Measurements from ENCODE around the gene MCF2L.

MCF2L gene

GRCh38 chr13:113036401-113036800 lies 67.4 kb downstream of the MCF2L start:
- Histone ChIP-seq H3K4me2 (ENCODE audit: insufficient read depth, low read length, poor library complexity, severe bottlenecking) (no peak overlapping the region), H3K14ac (ENCODE audit: low read length) (no peak overlapping the region), H3K4ac (ENCODE audit: low read length) (no peak overlapping the region), H3K23ac (ENCODE audit: low read depth, low read length, poor library complexity) (no peak overlapping the region), H4K8ac (ENCODE audit: low read depth, low read length) (no peak overlapping the region), H4K91ac (ENCODE audit: low read depth, low read length, poor library complexity) (no peak overlapping the region), H3K79me1 (ENCODE audit: low read depth, low read length) (peaks cover 6% of the 10 kb centered on the region), H3K27me3 (ENCODE audit: control insufficient read depth in 3 of 3, insufficient read depth in 3 of 3, low read depth in 1 of 3, low read length in 3 of 3) (no peaks in the 10 kb centered on the region), H2BK12ac (ENCODE audit: low read length) (no peak overlapping the region), H3K4me1 (ENCODE audit: control insufficient read depth in 2 of 2, insufficient read depth in 1 of 2, low read depth in 1 of 2, low read length in 2 of 2) (no peaks in the 10 kb centered on the region), H2BK15ac (ENCODE audit: low read length) (no peak overlapping the region), H2AK5ac (ENCODE audit: low read depth, low read length) (no peak overlapping the region), H2BK5ac (ENCODE audit: low read length) (no peak overlapping the region), H3K9me3 (replicated peaks in 1 of 2; ENCODE audit: control insufficient read depth in 2 of 2, insufficient read depth in 1 of 2, low read depth in 1 of 2, low read length in 2 of 2) (peaks cover 10 to 11% of the 10 kb centered on the region in 2 donors), H3K27ac (replicated peaks; ENCODE audit: low read length) (no peak overlapping the region), H3K36me3 (replicated peaks in 1 of 2; ENCODE audit: control insufficient read depth in 2 of 2, insufficient read depth in 2 of 2, low read length in 2 of 2) (peaks cover 5% of the 10 kb centered on the region in 2 donors), H3K4me3 (ENCODE audit: low read length in 2 of 2) (no peak overlapping the region), H2BK120ac (ENCODE audit: low read depth, low read length) (no peak overlapping the region), H3K18ac (ENCODE audit: low read length) (no peak overlapping the region), H2AFZ (ENCODE audit: low read length) (no peak overlapping the region), H3K9ac (ENCODE audit: low read depth, low read length, poor library complexity) (no peak overlapping the region)
- no peak for DNase-seq (ENCODE audit: low spot score)
- no CpG with 5 or more reads among the region's 14 CpGs for whole genome bisulfite sequencing, 2 donors (ENCODE audit: extremely low coverage in 2 of 2, insufficient read length in 2 of 2, insufficient replicate concordance in 1 of 2)

DNA sequence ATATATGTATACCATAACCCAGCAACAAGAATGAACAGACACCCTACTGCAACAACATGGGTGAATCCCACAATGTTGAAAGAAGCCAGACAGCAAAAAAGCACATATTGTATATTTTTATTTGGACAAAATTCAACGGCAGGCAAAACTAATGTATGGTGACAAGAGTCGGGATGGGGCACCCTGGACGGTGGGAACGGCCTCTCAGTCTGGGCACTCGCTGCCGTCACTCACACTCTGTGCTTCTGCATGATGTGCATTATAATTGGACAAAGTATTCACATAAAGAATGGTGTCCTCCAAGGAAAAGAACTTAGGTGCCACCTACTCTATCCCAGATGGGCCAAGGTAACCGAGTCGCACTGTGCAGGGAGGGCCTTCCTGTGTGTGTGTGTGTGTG lies 71.0 kb downstream of the MCF2L start:
- Histone ChIP-seq H2BK15ac (ENCODE audit: low read length) (no peak overlapping the region), H3K9me3 (replicated peaks in 1 of 2; ENCODE audit: control insufficient read depth in 2 of 2, insufficient read depth in 1 of 2, low read depth in 1 of 2, low read length in 2 of 2) (peaks cover 6 to 11% of the 10 kb centered on the region in 2 donors), H4K91ac (ENCODE audit: low read depth, low read length, poor library complexity) (no peak overlapping the region), H3K4me2 (ENCODE audit: insufficient read depth, low read length, poor library complexity, severe bottlenecking) (no peak overlapping the region), H3K4me3 (ENCODE audit: low read length in 2 of 2) (no peak overlapping the region), H3K9ac (ENCODE audit: low read depth, low read length, poor library complexity) (no peak overlapping the region), H3K23ac (ENCODE audit: low read depth, low read length, poor library complexity) (peak overlapping the region; percentile 96), H3K4me1 (ENCODE audit: control insufficient read depth in 2 of 2, insufficient read depth in 1 of 2, low read depth in 1 of 2, low read length in 2 of 2) (no peaks in the 10 kb centered on the region), H4K8ac (ENCODE audit: low read depth, low read length) (no peak overlapping the region), H3K79me1 (ENCODE audit: low read depth, low read length) (no peaks in the 10 kb centered on the region), H2BK5ac (ENCODE audit: low read length) (no peak overlapping the region), H3K36me3 (replicated peaks in 1 of 2; ENCODE audit: control insufficient read depth in 2 of 2, insufficient read depth in 2 of 2, low read length in 2 of 2) (peaks cover 3 to 5% of the 10 kb centered on the region in 2 donors), H3K27ac (replicated peaks; ENCODE audit: low read length) (no peak overlapping the region), H3K18ac (ENCODE audit: low read length) (no peak overlapping the region), H2BK120ac (ENCODE audit: low read depth, low read length) (no peak overlapping the region), H3K14ac (ENCODE audit: low read length) (no peak overlapping the region), H2AK5ac (ENCODE audit: low read depth, low read length) (no peak overlapping the region), H3K27me3 (ENCODE audit: control insufficient read depth in 3 of 3, insufficient read depth in 3 of 3, low read depth in 1 of 3, low read length in 3 of 3) (no peaks in the 10 kb centered on the region), H2BK12ac (ENCODE audit: low read length) (no peak overlapping the region), H3K4ac (ENCODE audit: low read length) (no peak overlapping the region), H2AFZ (ENCODE audit: low read length) (no peak overlapping the region)
- DNase-seq (ENCODE audit: low spot score) = no peak
- WGBS, 2 donors (ENCODE audit: extremely low coverage in 2 of 2, insufficient read length in 2 of 2, insufficient replicate concordance in 1 of 2) = no CpG with 5 or more reads among the region's 8 CpGs

DNA sequence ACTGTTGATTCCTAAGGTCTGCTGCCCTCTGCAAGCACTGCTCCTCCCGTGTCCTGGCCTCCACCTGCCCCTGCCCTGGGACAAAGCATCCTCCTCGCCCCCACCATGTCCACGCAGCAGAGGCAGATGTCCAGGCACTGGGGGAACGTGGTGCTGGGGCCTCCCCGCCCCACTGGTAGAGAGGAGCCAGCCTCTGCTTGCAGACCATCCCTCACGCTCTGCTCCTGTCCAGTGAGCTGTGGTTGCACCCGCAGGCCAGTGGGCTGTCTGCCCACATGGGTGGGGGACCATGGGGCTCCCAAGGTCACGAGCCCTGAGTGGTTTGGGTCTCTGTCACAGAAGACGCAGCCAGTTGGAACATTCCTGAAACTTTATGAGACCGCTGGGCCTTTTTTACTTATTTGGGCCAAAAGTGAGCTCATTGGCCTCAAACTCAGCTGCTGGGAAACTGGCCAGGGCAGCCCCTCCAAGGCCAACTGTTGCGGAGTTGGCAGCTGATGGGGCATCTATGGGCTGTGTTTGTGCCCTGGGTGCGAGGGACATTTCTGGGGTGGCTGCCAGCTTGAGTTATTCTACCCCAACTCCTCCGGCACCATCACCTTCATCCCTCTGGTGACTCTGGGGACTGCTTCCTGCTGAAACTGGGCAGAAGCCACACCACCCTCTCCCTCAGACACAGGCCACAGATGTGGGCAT lies 71.7 kb downstream of the MCF2L start:
- no CpG with 5 or more reads among the region's 13 CpGs for WGBS, 2 donors (ENCODE audit: extremely low coverage in 2 of 2, insufficient read length in 2 of 2, insufficient replicate concordance in 1 of 2)

GRCh38 chr13:113041293-113041690 lies 72.3 kb downstream of the MCF2L start:
- no peak overlapping the region for H2BK5ac ChIP-seq (ENCODE audit: low read length)
- H3K79me1 ChIP-seq (ENCODE audit: low read depth, low read length) = no peaks in the 10 kb centered on the region
- no peak overlapping the region for H3K18ac ChIP-seq (ENCODE audit: low read length)
- peak overlapping the region; percentile 94 for H3K14ac ChIP-seq (ENCODE audit: low read length)
- no peak overlapping the region for H3K4ac ChIP-seq (ENCODE audit: low read length)
- peaks cover 3 to 5% of the 10 kb centered on the region in 2 donors for H3K36me3 ChIP-seq (replicated peaks in 1 of 2; ENCODE audit: control insufficient read depth in 2 of 2, insufficient read depth in 2 of 2, low read length in 2 of 2)
- peak overlapping the region in 1 of 2 donors; percentile 63 for H3K4me3 ChIP-seq (ENCODE audit: low read length in 2 of 2)
- WGBS, 2 donors (ENCODE audit: extremely low coverage in 2 of 2, insufficient read length in 2 of 2, insufficient replicate concordance in 1 of 2) = no CpG with 5 or more reads among the region's 11 CpGs
- no peaks in the 10 kb centered on the region for H3K27me3 ChIP-seq (ENCODE audit: control insufficient read depth in 3 of 3, insufficient read depth in 3 of 3, low read depth in 1 of 3, low read length in 3 of 3)
- H3K4me2 ChIP-seq (ENCODE audit: insufficient read depth, low read length, poor library complexity, severe bottlenecking) = no peak overlapping the region
- no peak for DNase-seq (ENCODE audit: low spot score)
- no peak overlapping the region for H2BK12ac ChIP-seq (ENCODE audit: low read length)
- no peak overlapping the region for H3K23ac ChIP-seq (ENCODE audit: low read depth, low read length, poor library complexity)
- H3K9me3 ChIP-seq (replicated peaks in 1 of 2; ENCODE audit: control insufficient read depth in 2 of 2, insufficient read depth in 1 of 2, low read depth in 1 of 2, low read length in 2 of 2) = peaks cover 6 to 11% of the 10 kb centered on the region in 2 donors
- H2AFZ ChIP-seq (ENCODE audit: low read length) = no peak overlapping the region
- no peaks in the 10 kb centered on the region for H3K4me1 ChIP-seq (ENCODE audit: control insufficient read depth in 2 of 2, insufficient read depth in 1 of 2, low read depth in 1 of 2, low read length in 2 of 2)
- no peak overlapping the region for H2BK15ac ChIP-seq (ENCODE audit: low read length)
- H4K8ac ChIP-seq (ENCODE audit: low read depth, low read length) = no peak overlapping the region
- no peak overlapping the region for H3K27ac ChIP-seq (replicated peaks; ENCODE audit: low read length)
- no peak overlapping the region for H4K91ac ChIP-seq (ENCODE audit: low read depth, low read length, poor library complexity)
- no peak overlapping the region for H2BK120ac ChIP-seq (ENCODE audit: low read depth, low read length)
- no peak overlapping the region for H3K9ac ChIP-seq (ENCODE audit: low read depth, low read length, poor library complexity)
- no peak overlapping the region for H2AK5ac ChIP-seq (ENCODE audit: low read depth, low read length)

More for the DNA sequence above, 71.7 kb downstream of the MCF2L start:
- H3K27ac ChIP-seq (replicated peaks; ENCODE audit: low read length) = no peak overlapping the region
- peak overlapping the region; percentile 53 for H3K4ac ChIP-seq (ENCODE audit: low read length)
- peak overlapping the region; percentile 45 for H2AK5ac ChIP-seq (ENCODE audit: low read depth, low read length)
- peak overlapping the region; percentile 86 for H3K9ac ChIP-seq (ENCODE audit: low read depth, low read length, poor library complexity)
- H3K14ac ChIP-seq (ENCODE audit: low read length) = peak overlapping the region; percentile 94
- peaks cover 3 to 5% of the 10 kb centered on the region in 2 donors for H3K36me3 ChIP-seq (replicated peaks in 1 of 2; ENCODE audit: control insufficient read depth in 2 of 2, insufficient read depth in 2 of 2, low read length in 2 of 2)
- peaks cover 6 to 11% of the 10 kb centered on the region in 2 donors for H3K9me3 ChIP-seq (replicated peaks in 1 of 2; ENCODE audit: control insufficient read depth in 2 of 2, insufficient read depth in 1 of 2, low read depth in 1 of 2, low read length in 2 of 2)
- H4K8ac ChIP-seq (ENCODE audit: low read depth, low read length) = no peak overlapping the region
- H2BK120ac ChIP-seq (ENCODE audit: low read depth, low read length) = no peak overlapping the region
- peak overlapping the region; percentile 64 for H3K18ac ChIP-seq (ENCODE audit: low read length)
- peak overlapping the region; percentile 49 for H2BK15ac ChIP-seq (ENCODE audit: low read length)
- H3K4me3 ChIP-seq (ENCODE audit: low read length in 2 of 2) = peak overlapping the region in 1 of 2 donors; percentile 2
- DNase-seq (ENCODE audit: low spot score) = no peak
- H2AFZ ChIP-seq (ENCODE audit: low read length) = no peak overlapping the region
- H4K91ac ChIP-seq (ENCODE audit: low read depth, low read length, poor library complexity) = no peak overlapping the region
- no peak overlapping the region for H3K4me2 ChIP-seq (ENCODE audit: insufficient read depth, low read length, poor library complexity, severe bottlenecking)
- no peak overlapping the region for H2BK5ac ChIP-seq (ENCODE audit: low read length)
- H3K27me3 ChIP-seq (ENCODE audit: control insufficient read depth in 3 of 3, insufficient read depth in 3 of 3, low read depth in 1 of 3, low read length in 3 of 3) = no peaks in the 10 kb centered on the region
- peak overlapping the region; percentile 96 for H3K23ac ChIP-seq (ENCODE audit: low read depth, low read length, poor library complexity)
- peak overlapping the region; percentile 58 for H2BK12ac ChIP-seq (ENCODE audit: low read length)
- H3K79me1 ChIP-seq (ENCODE audit: low read depth, low read length) = no peaks in the 10 kb centered on the region
- H3K4me1 ChIP-seq (ENCODE audit: control insufficient read depth in 2 of 2, insufficient read depth in 1 of 2, low read depth in 1 of 2, low read length in 2 of 2) = no peaks in the 10 kb centered on the region

All from neuronal stem cell (in vitro differentiated cells).